ENCODE results near the gene ZNF410. TPM values are rescaled to one million over a fixed set of nuclear protein-coding genes. Genes with fewer than 3 reads are reported as not detected.

ZNF410 gene
- 50.7 and 55.6 TPM in 2 replicates for total RNA-seq

DNA sequence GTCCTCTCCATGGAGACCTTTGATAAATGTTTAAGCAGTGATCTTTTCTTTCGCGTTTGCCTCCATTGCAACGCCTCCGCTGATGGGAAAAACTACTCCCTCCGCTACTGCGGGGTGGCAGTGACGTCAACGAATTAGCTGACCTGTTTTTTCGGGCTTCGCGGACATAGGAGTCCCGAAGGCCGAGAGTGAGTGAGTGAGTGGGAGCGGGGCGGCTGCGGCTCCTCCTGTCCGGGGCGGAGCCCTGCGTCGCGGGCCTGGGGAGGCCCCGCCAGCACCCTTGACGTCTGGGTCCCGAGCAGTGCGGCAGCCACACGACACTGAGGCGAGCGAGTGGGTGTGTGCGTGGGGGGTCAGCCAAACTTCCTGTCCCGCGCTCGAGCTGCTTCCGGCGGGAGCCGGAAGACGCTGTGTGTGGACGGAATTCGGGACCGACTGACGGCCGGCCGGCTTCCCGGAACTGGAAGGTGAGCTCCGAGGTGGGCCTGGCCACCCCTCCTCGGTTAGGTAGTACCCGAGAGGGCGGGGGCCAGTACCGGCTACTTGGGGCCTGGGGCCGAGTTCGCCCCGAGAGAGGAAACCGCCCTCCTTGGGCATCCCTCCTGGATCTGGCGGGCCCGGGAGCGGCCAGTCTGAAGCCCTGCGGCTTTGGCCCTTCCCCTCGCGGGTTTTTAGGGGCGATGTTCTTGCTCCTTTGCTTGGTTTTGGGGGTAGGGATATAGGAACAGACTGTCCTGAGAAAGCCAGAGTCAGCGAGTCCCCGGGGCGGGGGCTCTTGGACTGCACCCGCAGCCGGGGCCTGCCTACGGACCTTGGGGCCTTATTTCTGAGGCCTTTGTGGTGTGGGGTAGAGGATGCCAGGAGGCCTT lies at the start of gene ZNF410:
ZNF410 (plus strand) TSS at position 411 of the 869 bp plus-strand sequence. CDS start 5,317 bp downstream, outside the sequence.

GRCh38 chr14:73851567-73852382 lies 34.9 kb upstream of the ZNF410 start, which contains the start of gene PTGR2:
TSS of gene PTGR2 (plus strand) at chr14:73851831. CDS start at chr14:73858863, 7,032 bp downstream.

DNA sequence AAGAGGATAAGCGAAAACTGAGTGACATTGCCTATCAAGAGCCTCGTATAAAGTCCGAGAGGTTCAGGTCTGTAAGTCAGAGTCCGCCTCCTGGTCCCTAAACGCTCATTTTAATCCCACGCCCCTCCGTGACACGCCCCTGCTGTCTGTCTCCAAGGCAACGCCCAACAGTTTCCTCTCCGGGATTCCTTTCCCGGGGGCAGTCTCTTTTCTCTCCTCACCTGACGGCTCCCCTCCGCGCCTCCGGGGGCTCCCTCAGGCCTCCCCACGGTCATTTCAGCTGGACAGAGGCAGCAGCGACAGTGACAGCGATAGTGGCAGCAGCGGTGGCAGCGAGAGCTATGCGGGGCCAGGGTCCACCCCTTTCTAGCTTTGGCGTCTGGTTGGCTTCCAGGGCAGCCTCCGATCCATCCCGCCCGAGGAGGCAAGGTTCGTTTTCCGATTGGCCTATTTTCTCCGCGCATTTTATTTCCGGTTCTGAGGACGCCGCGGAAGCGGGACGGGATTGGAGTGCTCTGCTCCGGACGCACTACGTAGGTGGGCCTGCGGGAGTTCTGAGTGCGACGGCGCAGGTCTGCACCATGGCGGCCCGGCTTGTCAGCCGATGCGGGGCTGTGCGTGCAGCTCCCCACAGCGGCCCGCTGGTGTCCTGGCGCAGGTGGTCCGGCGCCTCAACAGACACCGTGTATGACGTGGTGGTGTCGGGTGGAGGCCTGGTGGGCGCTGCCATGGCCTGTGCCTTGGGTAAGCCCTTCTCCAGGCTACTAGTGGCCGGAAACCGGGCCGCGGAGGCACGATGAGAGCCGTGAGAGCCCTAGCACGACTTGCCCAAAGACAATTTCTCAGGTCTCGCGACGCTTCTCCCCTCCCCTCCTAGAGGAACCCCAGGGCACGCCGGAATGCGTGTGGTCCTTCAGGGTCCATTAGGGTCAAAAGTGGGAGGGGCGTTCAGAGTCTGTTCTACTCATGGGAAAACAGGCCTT lies 63.4 kb downstream of the ZNF410 start, which contains the start of the genes COQ6 and FAM161B:
COQ6 (plus strand) TSS at position 551 of the 983 bp plus-strand sequence; CDS start at position 582, 31 bp downstream.
FAM161B (minus strand) TSS at position 343 of the 983 bp plus-strand sequence; CDS start at position 275, 68 bp downstream.

Other genes with a start within 250 kb of the ZNF410 start
- gene DNAL1, start 241.9 kb upstream of the ZNF410 start, total RNA-seq: 4.4 and 6.5 TPM in 2 replicates
- gene PNMA1, start 172.5 kb upstream of the ZNF410 start, total RNA-seq: 15.1 and 18.9 TPM in 2 replicates
- gene PTGR2, start 35.0 kb upstream of the ZNF410 start, total RNA-seq: 1.6 and 2.0 TPM in 2 replicates
- 2.3 and 2.7 TPM in 2 replicates for gene FAM161B, start 63.2 kb downstream of the ZNF410 start, total RNA-seq
- gene COQ6, start 63.4 kb downstream of the ZNF410 start, total RNA-seq: 16.4 and 16.5 TPM in 2 replicates
- 8.0 and 8.8 TPM in 2 replicates for gene ENTPD5, start 132.4 kb downstream of the ZNF410 start, total RNA-seq
- gene BBOF1, start 132.5 kb downstream of the ZNF410 start, total RNA-seq: 0.98 and 1.3 TPM in 2 replicates
- gene ALDH6A1, start 197.6 kb downstream of the ZNF410 start, total RNA-seq: 25.8 and 28.8 TPM in 2 replicates
- gene LIN52, start 198.1 kb downstream of the ZNF410 start, total RNA-seq: 7.8 and 8.3 TPM in 2 replicates

Data from dermis lymphatic vessel endothelial cell (primary cell).